ENCODE results near the gene TRAPPC4.

DNA sequence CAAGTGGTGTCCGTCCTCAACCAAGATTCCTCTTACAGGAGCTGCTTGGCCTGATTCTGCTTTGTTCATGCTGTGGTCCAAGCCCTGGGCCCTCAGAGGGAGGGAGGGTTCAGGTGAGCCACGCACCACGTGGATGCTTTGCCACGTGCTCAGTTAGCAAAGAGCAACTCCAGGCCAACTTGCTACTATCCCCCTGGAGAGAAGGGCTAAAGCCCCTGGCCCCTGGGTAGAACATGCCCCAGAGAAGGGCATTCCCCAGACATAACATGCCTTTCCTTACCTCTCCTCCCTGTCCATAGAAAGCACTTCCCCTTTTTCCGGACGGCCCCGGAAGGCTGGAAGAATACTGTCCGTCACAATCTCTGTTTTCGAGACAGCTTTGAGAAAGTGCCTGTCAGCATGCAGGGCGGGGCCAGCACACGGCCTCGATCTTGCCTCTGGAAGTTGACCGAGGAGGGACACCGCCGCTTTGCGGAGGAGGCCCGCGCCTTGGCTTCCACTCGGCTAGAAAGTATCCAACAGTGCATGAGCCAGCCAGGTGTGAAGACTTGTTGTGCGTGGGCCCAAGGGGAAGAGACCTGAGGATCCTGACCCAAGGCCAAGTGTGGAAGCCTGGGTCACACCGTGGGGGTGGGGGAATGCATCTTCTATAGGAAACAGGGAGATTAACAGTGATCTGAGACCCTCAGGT, 38.2 kb upstream of the TRAPPC4 start:
- TF ChIP-seq CTCF (IDR thresholded peaks at IDR 0.05; ENCODE audit: borderline replicate concordance, extremely low read depth, low read length, poor library complexity, severe bottlenecking) (no peak), EZH2 (IDR thresholded peaks at IDR 0.05; ENCODE audit: borderline replicate concordance, low read depth, low read length, severe bottlenecking) (no peak)

All from DND-41 (cell line).